IPS-NIHi7 (cell line): ENCODE data around the gene NCKAP5.

ENCODE experiments used
- DNase-seq: peaks from one replicate; pipeline ENCODE4 v3.0.0; 2012; ENCODE audit warnings: mixed read lengths; ENCODE audit errors: extremely low spot score

NCKAP5 gene

GRCh38 chr2:133085646-133086045, 482.6 kb downstream of the NCKAP5 start:
- no peak for DNase-seq

DNA sequence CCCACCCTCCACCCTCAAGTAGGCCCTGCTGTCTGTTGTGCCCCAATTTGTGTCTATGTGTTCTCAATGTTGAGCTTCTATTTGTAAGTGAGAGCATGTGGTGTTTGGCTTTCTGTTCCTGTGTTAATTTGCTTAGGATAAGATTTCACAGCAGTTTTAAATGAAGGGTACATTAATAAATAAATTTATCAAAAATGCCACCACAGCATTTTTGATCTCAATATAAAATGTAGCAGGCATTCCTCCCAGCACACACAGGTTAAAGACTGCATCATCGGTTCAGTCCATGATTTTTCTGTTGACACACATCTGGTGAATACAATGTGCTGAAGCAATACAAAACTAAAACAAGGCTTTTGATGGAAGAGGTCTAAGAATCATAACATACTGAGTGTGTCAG, 486.2 kb downstream of the NCKAP5 start:
- no peak for DNase-seq

DNA sequence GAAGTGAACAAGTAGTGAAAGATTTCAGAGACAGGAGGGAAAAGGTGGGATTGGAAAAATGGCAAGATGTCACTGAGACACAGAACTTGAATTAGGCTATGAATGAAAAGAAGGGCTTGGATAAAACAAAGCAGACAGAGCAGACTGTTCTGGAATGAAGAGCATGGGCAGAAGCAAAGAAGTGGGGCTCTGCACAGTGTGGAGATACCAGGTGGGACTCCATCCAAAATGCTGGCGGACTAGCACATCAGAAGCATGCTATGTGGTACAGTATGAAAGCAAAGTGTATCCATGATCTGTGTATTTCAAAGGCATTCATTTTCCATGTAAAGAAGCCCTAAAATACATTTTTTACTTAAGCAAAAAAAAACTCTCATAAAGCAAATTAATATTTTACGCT, 487.4 kb downstream of the NCKAP5 start:
- no peak for DNase-seq

DNA sequence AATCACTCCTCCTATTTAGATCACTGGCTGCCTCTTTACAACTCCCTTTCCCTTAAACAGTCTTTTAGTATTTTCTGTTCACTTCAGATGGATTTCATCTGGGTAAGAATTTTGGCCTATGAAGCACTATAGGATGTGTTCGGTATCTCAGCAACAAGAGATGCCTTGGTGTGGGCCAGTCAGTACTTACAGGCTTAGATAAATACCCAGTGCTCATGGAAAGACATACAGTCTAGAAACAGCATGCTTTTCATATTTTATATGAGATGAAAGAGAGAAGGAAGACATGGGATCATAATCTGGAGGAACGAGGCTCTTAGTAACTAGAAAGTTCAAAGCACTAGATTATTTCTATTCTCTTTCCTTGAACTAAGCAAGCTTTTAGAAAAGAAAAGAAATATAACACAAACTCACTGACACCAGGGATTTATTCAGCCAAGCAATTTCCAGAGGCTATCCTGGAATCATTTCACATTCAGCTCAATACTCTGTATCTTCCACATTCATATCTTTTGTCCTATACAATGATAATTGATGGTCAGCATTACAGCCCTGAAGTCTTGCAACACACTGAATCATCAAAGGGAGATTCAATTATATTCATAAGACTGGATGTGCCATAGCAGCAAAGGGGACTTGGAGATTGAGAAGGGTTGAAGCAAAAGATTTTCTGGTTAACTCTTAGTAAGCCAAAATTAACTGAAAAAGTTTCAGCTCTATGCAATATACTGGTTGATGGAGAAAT, 489.4 kb downstream of the NCKAP5 start:
- DNase-seq: no peak

- DNase-seq: no peak
These were observed 490.9 kb downstream of the NCKAP5 start for GRCh38 chr2:133077269-133077822.

DNA sequence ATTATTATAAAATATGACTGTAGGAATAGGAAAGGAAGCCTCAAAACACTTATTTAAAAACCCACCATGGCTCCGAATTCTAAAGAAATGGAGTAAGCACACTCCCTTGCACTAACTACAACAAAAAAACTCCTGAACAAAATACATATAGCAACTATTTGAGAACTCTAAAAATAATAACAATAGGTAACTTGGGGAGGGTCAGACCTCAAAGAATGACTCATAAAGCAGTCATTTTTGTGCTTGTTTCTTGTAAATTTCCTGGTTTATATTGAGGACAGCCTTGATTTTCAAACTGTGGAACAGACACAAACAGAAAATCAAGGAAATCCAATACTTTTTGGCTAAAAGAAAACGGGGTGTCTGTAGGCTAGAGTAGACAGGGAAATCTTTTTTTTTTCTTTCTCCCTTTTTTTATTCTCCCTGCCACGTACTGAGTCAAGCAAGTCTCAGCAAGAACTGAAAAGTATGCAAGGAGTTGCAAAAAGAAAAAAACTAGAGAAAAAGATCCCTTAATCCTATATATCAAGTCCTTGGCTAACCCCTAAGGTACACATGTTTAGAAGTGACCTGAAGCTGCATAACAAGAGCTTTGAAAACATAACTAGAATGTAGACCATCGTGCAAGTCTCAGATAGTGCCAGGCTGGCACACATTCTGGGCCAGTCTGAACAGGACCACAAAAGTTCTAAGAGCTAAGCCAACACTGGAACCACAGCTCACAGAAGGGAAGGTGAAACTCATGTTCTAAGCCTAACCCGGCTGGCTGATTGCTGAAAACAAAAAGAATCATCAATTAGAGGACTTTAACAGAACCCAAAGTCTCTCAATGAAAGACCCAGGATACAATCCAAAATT, 495.2 kb downstream of the NCKAP5 start:
- no peak for DNase-seq

DNA sequence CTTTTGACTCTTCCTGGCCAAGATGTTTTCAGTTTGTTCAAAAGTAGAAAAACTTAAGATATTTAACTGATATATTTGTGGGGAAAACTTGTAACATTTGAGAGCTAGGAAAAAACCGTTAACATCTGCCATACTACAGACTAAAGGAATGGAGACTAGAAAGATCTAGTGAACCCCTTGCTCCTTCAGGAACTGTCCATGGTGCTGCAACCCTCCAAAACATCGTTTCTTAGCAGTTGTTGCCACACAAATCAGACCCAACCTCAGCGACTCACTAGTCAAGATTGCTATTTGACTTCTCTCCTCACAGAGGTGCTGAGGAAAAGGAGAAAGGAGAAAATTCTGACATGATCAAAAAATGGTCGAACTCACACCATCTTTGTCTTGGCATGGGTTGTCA, 504.5 kb downstream of the NCKAP5 start:
- DNase-seq: peak; percentile 62

GRCh38 chr2:133062931-133063665, 505.2 kb downstream of the NCKAP5 start:
- no peak for DNase-seq

- DNase-seq: no peak
These were observed 506.2 kb downstream of the NCKAP5 start for GRCh38 chr2:133061874-133062593.

- peak; percentile 35 for DNase-seq
These were observed 514.0 kb downstream of the NCKAP5 start for GRCh38 chr2:133054297-133054696.

DNA sequence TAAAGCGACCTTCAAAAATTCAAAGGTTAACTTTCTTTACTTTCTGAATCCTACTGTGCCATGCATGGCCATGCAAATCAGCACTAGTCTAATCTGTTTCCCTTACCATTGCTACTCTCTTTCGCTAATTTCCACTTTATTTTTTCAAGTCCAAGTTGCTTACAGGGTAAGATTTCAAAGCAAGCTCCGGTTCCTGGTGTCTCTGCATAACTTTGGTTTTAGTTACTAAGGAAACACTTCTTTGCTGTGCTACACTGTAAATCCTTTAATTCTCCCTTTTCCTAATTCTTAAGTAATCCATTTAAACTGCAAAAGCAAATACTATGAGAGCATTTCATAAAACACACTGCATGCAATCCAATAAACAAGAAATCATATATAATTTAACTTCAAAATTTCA, 514.7 kb downstream of the NCKAP5 start:
- no peak for DNase-seq

DNA sequence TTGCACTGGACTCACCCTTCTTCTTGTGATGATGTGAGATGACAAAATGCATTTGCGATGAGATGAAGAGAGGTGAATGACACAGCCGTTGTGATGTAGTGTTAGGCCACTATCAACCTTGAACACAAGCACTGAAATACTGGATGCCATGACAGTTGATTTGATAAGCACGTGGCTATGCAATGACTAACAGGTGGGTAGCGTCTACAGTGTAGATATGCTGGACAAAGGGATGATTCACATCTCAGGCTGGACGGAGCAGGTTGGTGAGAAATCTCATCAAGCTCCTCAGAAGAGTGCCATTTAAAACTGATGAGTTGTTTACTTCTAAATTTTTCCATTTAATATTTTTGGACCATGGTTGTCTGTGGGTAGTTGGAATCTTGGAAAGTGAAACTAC, 522.5 kb downstream of the NCKAP5 start:
- DNase-seq: no peak

- no peak for DNase-seq
These were observed 523.7 kb downstream of the NCKAP5 start for GRCh38 chr2:133044556-133044955.

DNA sequence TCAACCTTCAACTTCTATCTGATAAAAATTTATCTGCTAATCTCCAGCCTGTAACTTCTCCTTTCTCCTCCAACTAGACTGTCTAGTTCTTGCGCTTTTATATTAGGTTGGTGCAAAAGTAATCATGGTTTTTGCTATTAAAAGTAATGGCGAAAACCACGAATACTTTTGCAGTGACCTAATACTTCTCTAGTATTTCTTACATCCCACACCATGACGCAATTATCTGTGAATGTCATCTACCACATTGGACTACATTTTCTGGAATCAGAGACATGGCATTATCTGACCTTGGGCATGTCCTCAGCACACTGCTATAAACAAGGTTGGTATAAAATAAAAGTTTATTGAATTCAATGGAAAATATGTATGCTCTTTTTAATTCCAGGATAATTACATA, 528.1 kb downstream of the NCKAP5 start:
- no peak for DNase-seq

GRCh38 chr2:133039531-133039930, 528.7 kb downstream of the NCKAP5 start:
- no peak for DNase-seq

- DNase-seq: peak; percentile 69
These were observed 541.6 kb downstream of the NCKAP5 start for GRCh38 chr2:133026536-133027177.

DNA sequence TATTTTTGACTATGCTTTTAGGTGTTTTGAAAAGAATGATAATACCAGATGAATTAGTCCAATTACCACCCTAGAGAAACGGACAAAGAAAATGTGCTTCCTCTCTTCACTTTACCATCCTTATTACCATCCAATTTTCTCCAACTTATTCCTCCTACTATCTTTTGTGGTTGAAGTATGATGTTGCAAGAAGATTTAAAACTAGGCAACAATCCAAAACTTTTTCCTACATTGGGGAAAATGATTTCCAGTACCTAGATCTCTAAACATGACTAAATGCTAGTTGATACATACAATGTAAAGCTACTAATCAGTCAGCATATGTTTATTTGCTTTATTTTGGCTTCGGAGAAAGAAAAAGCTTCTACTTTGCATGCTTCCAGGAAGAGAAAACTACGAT, 543.3 kb downstream of the NCKAP5 start:
- DNase-seq: no peak

DNA sequence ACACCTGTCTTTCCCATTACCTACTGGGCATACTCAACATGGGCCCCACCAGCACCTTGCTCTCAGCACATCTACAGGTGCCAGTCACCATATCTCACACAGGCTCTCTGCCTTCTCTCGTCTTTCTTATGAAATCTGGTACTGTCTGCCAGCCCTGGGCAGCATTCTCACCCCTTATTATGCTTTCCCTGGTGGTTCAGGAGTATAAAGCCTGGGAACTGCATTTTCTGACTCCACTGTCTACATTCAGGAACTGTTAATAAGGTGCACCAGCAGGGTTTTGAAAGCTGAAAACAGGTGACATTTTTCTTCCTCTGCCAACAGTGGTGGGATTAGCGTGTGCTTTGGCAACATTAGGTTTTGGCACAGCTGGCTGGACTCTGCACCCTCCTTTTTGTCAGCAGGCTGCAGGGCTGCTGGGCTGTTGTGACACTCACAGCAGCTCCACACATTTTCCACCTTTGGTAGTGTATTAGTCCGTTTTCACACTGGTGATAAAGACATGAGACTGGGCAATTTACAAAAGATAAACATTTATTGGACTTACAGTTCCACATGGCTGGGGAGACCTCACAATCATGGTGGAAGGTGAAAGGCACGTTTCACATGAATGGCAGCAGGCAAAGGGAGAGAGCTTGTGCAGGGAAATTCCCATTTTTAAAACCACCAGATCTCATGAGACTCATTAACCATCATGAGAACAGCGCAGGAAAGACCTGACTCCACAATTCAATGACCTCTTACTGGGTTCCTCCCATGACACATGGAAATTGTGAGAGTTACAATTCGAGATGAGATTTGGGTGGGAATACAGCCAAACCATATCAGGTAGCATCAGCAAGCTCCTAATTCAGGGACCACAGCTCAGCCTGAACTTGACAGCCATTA, 555.2 kb downstream of the NCKAP5 start:
- DNase-seq: no peak

DNA sequence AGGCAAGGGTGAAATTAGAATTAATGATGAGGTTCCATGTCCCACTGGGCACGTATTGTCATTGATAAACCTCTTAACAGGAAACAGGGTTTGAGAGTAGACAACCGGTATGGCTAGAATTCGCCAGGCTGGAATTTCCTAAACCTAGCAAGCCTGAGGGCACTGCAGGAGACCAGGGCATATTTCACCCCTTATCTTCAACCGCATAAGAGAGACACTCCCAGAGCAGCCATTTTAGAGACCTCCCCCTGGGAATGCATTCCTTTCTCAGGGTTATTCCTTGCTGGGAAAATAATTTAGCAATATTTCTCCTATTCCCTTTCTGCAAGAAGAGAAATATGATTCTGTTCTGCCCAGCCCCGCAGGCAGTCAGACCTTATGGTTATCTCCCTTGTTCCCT, 563.6 kb downstream of the NCKAP5 start:
- DNase-seq: no peak

GRCh38 chr2:132999421-132999820, 568.8 kb downstream of the NCKAP5 start:
- no peak for DNase-seq
